Measurements from ENCODE around the gene ATP10A.
"Not testable (repeated sequence)": the region's sequence is repeated elsewhere in the genome, so short reads cannot be mapped to it uniquely, and the experiment has no call there.

Gene ATP10A

GRCh38 chr15:25767356-25768151, 95.6 kb downstream of the ATP10A start:
- no peak for DNase-seq

GRCh38 chr15:25766417-25766816, 96.7 kb downstream of the ATP10A start:
- DNase-seq, result no peak

- DNase-seq, result no peak
Measured at GRCh38 chr15:25764980-25765735, 98.0 kb downstream of the ATP10A start.

- DNase-seq, result no peak
Measured at GRCh38 chr15:25763954-25764353, 99.2 kb downstream of the ATP10A start.

GRCh38 chr15:25763331-25763751, 99.8 kb downstream of the ATP10A start:
- DNase-seq, result no peak

GRCh38 chr15:25761971-25762662, 101.0 kb downstream of the ATP10A start:
- DNase-seq, result no peak

- no peak for DNase-seq
Measured at GRCh38 chr15:25759421-25759820, 103.7 kb downstream of the ATP10A start.

- not testable (repeated sequence) for DNase-seq
Measured at GRCh38 chr15:25758612-25759011, 104.5 kb downstream of the ATP10A start.

- no peak for DNase-seq
Measured at GRCh38 chr15:25743548-25744275, 119.4 kb downstream of the ATP10A start.

- DNase-seq, result no peak
Measured at GRCh38 chr15:25742776-25743547, 120.2 kb downstream of the ATP10A start.

- no peak for DNase-seq
Measured at GRCh38 chr15:25742041-25742730, 120.9 kb downstream of the ATP10A start.

GRCh38 chr15:25741256-25741580, 121.9 kb downstream of the ATP10A start:
- DNase-seq, result no peak

GRCh38 chr15:25740383-25741255, 122.5 kb downstream of the ATP10A start:
- DNase-seq, result no peak

- DNase-seq, result peak in 1 of 2 experiments; percentile 2
Measured at GRCh38 chr15:25739687-25740121, 123.4 kb downstream of the ATP10A start.

- DNase-seq, result no peak
Measured at GRCh38 chr15:25738171-25738965, 124.8 kb downstream of the ATP10A start.

GRCh38 chr15:25737218-25737643, 125.9 kb downstream of the ATP10A start:
- DNase-seq, result no peak

- DNase-seq, result no peak
Measured at GRCh38 chr15:25736461-25736860, 126.7 kb downstream of the ATP10A start.

GRCh38 chr15:25735550-25736384, 127.4 kb downstream of the ATP10A start:
- DNase-seq, result no peak
